RWPE1 (cell line): ENCODE results near the gene HAUS8.
A peak's percentile ranks its signal among the peaks of the same experiment; 100 is the strongest.

Experiments used
- CTCF ChIA-PET: fragments of 350-600 bp; sonication (Branson Sonifier 250); formaldehyde crosslinking; extraction: SDS; loops from one replicate; lab custom pipeline; 2021; lab: Yijun Ruan, JAX
- POLR2A ChIA-PET: fragments of 400-600 bp; formaldehyde crosslinking; extraction: SDS; loops from one replicate; lab custom pipeline; 2020; ENCODE audit warnings: antibody characterized with exemption; ENCODE audit not compliant: low non-redundant PET; lab: Yijun Ruan, JAX
- DNase-seq: peaks from one replicate; pipeline ENCODE4 v3.0.0; 2012; ENCODE audit warnings: low spot score
- H3K27ac ChIP-seq: fragments of 450-650 bp; 2 replicates; pipeline ENCODE4 v1.5.1; 2017
- CTCF ChIP-seq: fragments of 450-650 bp; conservative IDR thresholded peaks from 2 replicates; pipeline ENCODE4 v1.5.1; 2017; ENCODE audit warnings: low read depth, mild to moderate bottlenecking

The HAUS8 gene

GRCh38 chr19:17092696-17093095, 17.4 kb upstream of the HAUS8 start:
- H3K27ac ChIP-seq, result no peak overlapping the region
- CTCF ChIA-PET, result interaction anchor here (0.6 to 0.7 kb wide), 2 partner anchors 108 to 131 kb away, joined by 3 to 6 read pairs; no protein-coding TSS in a partner anchor
- POLR2A ChIA-PET, result no interaction called here
- TF ChIP-seq CTCF, result no peak
- DNase-seq, result no peak

GRCh38 chr19:17091758-17092333, 16.6 kb upstream of the HAUS8 start:
- ChIA-PET POLR2A (no interaction called here), CTCF (interaction anchor here (0.6 kb wide), 1 partner anchor 109 kb away, joined by 6 read pairs; no protein-coding TSS in a partner anchor)
- DNase-seq, result no peak
- no peak overlapping the region for H3K27ac ChIP-seq
- TF ChIP-seq CTCF, result no peak

GRCh38 chr19:17090583-17090982, 15.3 kb upstream of the HAUS8 start:
- CTCF ChIA-PET, result no interaction called here
- H3K27ac ChIP-seq, result no peak overlapping the region; the same call in 1 of the 2 replicates
- POLR2A ChIA-PET, result interaction anchor here (0.6 kb wide), 1 partner anchor 571 kb away, joined by 3 read pairs; no protein-coding TSS in a partner anchor
- no peak for DNase-seq
- no peak for TF ChIP-seq CTCF

GRCh38 chr19:17088552-17088951, 13.3 kb upstream of the HAUS8 start:
- TF ChIP-seq CTCF, result no peak
- peak overlapping the region; percentile 23; the same call in 1 of the 2 replicates for H3K27ac ChIP-seq
- CTCF ChIA-PET, result no interaction called here
- POLR2A ChIA-PET, result no interaction called here
- DNase-seq, result no peak

- no peak for DNase-seq
- ChIA-PET CTCF (no interaction called here), POLR2A (no interaction called here)
- TF ChIP-seq CTCF, result no peak
- no peak overlapping the region; the same call in 1 of the 2 replicates for H3K27ac ChIP-seq
Observed at GRCh38 chr19:17086834-17087233, 11.6 kb upstream of the HAUS8 start.

GRCh38 chr19:17086120-17086519, 10.9 kb upstream of the HAUS8 start:
- no peak overlapping the region for H3K27ac ChIP-seq
- POLR2A ChIA-PET, result no interaction called here

More at GRCh38 chr19:17086120-17086519, 10.9 kb upstream of the HAUS8 start:
- CTCF ChIA-PET, result interaction anchor here (0.6 to 1.6 kb wide), 2 partner anchors 150 to 196 kb away, joined by 4 to 7 read pairs; no protein-coding TSS in a partner anchor
- TF ChIP-seq CTCF, result no peak
- DNase-seq, result no peak
